Measurements from ENCODE around the gene GNB4.

GNB4 gene

DNA sequence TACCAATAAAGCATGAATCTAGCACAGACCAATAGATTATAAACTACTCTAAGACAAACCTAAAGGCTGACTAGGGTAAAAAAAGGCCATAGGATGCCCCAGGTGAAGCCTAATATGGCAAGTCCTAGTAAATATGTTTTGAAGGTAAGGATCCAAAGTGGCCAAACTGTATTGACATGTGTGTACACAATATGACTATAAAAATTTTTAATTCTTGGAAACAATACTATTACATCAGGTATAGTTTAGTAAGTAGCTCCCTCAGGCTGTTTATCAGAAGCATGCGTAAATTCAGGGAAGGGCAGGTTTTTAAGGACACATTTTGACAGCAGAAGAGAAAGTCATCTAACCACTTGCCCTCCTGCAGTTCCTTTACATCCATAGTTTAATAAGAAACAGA lies 18.8 kb downstream of the GNB4 start:
- no peak for DNase-seq

DNA sequence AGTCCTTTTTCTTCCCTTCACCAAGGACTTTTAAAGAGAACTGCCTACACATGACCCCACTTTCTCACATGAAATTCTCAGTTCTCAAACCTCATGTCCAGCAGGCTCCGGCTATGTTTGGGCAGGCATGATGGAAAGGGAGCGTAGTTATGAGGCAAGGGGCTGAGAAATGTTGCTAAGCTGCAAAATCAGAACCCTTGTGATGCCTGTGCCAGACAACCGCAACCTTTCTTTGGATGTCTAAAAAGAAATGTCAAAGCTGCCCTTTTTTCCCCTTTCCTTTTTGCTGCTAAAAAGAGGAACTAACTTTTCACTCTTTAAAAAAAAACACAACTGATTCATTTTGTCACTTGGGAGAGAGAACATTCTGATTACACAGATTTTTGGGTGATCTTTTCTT lies 19.2 kb downstream of the GNB4 start:
- DNase-seq, result no peak

DNA sequence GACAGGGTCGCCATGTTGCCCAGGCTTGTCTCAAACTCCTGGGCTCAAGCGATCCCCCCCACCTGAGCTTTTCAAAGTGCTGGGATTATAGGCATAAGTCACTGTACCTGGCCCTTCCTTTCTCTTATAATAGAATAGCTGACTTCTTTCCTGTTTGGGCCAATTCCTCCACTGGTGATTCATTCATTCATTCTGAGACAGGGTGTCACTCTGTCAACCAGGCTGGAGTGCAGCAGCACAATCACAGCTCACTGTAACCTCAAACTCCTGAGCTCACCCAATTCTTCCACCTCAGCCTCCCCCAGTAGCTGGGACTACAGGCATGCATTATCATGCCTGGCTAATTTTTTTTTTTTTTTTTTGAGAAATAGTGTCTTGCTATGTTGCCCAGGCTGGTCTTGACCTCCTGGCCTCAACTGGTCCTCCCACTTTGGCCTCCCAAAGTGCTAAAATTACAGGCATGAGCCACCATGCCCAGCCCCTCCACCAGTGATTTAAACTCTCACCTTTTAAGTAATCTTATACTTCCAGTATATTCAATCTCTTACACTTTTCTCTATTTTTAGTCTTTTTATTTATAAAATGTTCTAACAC lies 20.9 kb downstream of the GNB4 start:
- DNase-seq, result no peak

DNA sequence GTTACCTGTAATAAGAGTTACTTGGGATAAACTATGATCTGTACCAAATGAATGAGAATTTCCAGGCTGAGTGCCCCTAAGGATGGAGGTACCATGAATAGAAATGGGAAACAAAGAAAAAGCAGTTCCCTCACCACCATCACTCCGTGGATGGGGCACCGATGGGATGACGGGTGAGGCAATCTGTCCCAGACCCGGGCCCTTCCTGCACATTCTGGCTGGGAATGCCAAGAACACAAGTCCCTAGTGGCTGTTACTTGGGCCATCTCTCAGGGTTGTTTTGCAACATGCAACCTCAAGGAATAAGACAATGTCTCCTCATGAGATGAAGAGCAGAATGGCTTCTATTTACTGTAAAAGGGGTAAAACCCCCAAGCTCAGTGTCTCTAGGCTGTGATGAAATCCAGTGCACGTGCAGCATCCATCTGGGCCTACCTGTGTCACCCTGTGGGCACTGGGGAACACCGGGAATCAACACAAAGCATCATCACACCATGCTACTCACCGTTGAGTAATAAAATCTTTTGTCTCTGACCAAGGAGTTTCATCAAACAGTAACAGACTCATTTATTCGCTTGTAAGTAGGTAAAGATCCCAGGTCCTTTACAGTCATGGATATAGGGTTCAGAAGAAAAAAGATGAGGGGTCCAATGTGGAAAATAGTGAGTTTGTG lies 22.3 kb downstream of the GNB4 start:
- DNase-seq, result no peak

DNA sequence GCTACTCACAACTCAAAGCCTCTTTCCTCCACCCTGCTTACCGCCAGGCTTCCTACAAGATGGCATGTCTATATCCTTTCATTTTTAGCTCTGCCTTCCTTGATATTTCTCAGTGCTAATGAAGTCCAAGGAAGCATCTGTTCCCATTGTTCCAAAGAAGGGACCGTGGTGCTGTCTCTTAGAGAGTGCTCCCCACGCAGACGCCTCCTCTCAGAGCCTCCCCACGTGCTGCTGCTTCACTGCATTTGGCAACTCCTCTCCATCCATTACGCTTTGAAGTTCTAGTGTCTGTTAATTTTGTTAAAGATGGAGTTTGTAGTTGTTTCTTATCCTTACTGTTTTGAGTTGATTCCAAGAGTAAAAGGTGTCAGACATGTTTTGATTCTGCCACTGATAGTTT lies 26.2 kb downstream of the GNB4 start:
- no peak for DNase-seq

DNA sequence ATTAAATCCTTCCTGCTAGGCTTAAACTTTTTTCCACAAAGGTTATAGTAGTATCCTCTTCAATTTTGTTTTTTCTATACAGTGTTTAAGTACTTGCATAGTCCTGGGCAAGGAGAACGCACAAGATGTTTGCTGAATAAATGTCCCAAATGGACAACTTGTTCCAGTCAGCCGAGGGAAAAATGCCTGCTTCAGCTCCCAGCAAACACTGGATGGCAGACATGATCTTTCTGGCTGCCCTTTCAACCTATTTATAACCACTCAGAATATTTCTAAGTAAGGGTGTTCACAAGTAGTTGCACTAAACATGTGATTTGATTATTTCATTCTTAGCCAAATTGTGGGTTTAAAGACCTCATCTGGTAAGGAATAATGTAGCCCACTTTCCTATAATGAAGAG lies 29.8 kb downstream of the GNB4 start:
- no peak for DNase-seq

DNA sequence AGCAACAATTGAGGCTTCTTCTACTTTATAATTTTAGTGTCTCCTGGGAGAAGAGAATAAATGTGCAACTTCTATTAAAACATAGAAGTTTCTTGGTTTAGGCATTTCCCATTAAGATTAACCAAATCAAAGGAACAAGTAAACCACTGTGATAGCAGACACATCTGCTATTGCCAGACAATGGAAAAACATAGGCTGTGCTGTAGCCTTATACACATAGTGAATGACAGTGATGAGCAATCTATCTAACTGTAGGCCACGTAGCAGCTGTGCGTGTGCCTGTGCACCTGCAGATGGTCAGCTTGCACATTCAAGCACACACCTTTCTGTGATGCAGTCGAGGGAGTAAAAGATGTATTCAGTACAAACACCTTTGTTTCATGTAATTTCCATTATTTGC lies 32.7 kb downstream of the GNB4 start:
- DNase-seq, result no peak

DNA sequence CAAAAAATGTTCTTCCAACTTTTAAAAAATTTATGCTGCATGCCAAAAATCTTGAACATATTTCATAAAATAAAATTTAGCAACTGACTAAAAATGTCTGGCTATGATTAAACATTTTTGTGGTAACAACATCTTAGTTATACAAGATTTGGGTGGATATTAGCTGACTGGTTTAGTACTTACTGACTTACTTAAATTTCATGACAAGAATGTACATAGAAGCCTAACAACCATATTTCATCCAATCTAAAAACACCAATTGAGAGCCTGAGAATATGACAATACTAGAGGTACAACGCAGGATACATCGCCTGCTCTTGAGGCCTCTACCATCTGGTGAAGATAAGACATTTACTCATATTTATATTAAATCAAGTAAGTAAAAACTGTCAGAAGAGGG lies 34.6 kb downstream of the GNB4 start:
- DNase-seq, result peak; percentile 74

DNA sequence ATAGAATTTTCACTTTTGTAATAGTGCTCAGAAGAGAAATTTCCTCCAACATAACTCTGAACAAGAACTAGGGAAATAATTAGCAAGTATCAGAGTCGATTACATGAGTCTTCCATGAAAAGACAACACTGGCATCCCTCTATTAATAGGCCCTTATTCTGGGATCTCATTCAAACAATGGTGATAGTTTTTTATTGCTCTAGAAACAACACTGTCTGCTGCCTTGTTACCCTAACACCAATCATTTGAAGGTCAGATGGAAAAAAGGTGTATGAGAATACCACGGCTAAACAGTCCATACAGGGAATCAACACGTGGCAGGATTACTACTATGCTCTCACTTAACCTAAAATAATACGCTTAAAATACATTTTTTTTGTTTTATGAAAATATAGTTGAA lies 35.9 kb downstream of the GNB4 start:
- DNase-seq, result no peak

DNA sequence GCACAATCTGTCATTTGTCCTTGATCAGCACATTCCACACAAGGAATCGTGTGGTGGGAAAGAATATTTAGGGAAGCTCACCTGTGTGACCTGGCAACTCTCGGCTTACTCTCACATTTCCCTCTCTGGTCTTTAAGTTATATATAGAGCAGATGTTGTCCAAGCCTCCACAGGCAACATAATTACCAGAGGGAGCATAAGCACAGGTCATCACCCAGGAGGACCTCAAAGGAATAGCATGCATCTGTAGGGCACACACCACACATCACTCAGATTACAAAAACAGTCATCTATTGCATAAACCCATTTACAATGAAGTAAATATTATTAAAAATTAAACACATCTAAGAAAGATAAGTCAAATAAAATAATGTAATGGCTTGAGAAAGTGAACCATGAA lies 36.5 kb downstream of the GNB4 start:
- DNase-seq, result no peak

DNA sequence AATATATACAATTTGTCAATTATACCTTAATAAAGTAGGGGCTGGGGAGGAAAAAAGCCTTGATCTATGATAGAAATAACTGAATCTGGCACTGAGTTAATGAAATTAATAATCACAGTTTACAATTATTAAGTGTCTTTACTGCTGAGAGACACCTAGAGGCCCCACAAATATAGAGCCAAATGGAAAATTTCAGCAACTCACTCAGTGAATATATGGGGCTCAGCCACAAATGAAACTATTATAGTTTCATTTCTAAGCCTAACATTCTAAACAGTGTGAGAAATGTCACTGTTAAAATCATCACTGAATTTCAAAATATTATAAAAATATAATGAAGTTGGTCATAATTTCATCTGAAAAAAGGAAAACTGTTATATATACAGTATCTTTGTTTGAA lies 40.3 kb downstream of the GNB4 start:
- DNase-seq, result no peak

DNA sequence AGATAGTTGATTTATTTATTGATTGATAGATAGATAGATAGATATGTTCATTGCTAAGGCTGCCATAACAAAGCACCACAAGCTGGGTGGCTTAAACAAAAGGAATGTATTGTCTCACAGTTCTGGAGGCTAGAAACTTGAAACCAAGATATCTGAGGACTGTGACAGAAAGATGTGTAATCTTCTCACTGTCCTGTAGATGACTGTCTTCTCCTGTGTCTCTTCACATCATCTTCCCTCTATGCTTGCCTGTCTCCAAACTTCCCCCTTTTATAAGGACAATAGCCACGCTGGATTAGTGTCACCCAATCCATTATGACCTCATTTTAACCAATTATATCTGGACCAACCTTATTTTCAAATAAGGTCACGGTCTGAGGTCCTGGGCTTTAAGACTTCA lies 40.9 kb downstream of the GNB4 start:
- DNase-seq, result peak; percentile 70

DNA sequence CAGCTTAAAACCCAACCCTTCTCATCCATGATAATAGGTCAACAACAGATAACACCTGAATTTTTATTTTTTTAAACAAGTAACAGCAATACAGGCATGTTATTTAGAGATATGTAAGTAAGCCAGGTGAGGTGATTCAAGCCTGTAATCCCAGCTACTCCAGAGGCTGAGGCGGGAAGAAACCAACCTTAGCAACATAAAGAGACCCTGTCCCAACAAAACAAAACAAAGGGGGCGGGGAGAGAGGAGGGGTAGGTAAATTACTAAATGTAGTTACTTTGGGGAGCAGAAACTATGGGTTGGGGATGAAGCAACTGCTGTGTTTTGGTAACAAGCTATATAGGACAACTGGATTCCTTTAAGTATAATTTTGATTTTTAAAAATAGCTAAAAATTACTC lies 47.0 kb downstream of the GNB4 start:
- no peak for DNase-seq

DNA sequence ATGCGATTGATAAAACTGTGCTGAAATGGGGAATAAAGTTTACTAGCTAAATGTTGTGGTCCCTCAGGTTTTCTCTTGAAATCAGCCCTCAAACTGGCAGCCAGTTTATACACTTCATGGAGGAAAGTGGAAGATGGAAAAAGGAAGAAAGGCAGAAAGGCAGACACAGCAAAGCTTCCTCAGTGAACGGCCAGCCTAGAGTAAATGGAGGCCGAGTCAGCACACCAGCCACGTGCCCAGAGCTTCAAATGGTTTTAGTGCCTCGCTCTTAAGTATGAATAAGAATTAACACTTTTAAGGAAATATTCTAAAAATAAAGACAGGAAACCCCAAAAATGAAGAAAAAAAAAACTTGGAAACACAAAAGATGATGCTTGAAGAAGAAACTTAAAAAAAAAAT lies 48.3 kb downstream of the GNB4 start:
- DNase-seq, result no peak

DNA sequence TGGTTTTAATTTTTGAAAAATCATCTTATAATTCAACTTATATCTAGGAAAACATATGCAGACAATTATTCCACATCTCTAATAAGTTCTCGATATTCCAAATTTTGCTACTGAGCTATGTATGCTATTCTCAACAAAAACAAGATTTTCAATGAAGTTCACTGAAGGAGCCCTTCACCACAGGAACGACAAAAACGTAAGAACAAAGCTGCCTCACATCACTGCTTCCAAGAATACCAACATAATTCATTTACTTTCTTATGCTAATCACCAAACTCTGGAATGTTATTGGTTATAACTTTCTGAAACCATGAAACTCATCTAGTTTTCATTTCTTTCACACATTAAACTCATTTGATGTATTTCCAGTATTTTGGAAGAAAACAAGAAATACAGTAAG lies 49.7 kb downstream of the GNB4 start:
- peak; percentile 18 for DNase-seq

DNA sequence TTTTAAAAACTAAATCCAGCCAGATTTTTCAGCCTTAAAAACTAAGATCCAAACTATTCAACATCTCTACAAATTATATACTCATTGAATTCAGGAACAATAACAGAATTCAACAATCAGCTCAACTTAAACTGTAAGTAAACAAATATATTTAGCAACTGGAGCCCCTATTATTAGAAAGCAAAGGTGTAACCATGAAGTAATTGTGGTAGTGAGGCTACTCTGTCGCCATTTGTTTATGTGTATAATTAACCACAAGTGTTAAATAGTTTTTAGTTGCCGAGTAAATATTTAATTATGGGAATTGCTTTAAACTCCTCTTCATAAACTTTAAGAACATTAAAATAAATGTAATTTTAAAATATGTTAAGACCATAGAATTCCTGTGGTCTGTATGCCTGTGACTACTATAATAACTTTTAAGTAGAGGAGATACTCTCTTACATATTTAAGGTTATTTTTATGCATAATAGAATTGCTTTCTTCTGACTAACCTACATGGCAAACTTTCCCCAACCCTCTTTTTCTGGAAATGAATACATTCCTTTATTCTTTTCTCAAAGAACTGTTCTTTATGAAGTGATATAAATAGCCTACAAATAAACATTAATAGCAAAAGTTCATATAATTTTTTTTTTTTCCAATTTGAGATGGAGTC lies 52.6 kb downstream of the GNB4 start:
- peak; percentile 87 for DNase-seq

DNA sequence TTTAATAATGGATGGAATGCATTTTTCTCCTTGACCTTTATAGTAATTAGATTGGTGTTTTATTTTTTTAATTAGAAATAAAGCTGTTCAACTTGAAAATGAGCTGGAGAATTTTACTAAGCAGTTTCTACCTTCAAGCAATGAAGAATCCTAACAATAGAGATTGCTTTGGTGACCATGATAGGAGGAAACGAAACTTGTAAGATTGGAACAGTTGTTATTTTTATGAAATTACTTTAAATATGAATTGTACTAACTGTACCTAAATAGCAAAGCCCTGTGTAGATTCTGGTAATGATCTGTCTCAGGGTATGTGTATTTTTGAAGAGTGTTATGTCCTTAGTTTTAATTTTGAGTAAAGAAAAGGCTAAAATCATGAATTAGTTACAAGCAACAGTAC lies 59.4 kb downstream of the GNB4 start:
- DNase-seq, result no peak

DNA sequence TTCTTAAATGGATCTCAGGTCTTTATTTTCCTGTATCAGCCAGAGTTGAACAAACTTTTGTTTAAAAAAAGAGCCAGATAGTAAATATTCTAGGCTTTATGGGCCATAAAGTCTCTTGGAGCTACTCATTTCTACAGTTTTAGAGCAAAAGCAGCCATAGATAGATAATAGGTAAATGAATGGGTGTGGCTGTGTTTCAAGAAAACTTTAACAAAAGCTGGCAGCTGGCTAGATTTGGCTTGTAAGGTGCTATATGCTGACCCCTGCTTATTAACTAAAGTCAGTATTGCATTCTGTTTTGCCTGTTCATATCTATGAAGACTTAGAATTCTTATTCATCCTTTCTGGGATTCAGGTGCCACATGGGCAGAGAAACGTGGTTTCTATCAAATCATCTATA lies 74.8 kb downstream of the GNB4 start:
- DNase-seq, result no peak

DNA sequence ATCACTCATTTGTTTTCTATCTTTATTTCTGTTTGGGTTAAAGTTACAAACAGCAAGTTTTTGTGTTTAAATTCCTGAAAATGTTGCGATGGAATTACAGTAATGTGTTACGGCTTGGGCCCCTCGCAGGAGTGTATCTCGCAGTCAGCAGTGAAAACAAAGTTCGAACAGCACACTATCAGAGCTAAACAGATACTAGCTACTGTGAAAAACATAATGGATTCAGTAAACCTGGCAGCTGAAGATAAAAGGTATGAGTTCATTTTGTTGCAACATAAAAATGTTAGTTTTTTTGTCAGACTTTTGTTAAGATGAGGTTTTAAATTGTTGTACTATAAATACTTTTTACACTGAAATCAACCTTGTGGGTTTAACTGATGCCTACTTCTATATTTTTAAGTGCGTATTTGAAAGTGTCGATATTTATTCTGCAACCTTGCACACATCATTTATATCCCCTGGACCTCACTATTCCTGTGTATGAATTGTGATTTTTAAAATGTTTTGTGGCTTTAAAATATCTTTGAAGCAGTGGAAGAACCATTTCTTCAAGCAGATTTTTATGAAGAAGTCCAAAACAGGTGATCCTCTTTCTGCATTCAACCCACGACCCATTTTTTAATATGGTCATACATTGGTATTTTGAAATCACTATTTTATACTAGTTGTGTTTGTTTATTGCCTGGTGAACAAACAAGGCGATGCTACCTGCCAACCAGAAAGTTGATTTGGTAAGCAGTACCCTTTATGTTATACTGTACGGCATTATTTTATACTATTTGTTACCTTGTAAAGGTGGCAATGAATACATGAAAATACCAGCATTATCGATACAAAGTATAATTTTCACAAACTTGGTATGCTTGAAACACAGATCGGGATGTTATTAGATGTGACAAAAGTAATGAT lies 75.9 kb downstream of the GNB4 start:
- no peak for DNase-seq

DNA sequence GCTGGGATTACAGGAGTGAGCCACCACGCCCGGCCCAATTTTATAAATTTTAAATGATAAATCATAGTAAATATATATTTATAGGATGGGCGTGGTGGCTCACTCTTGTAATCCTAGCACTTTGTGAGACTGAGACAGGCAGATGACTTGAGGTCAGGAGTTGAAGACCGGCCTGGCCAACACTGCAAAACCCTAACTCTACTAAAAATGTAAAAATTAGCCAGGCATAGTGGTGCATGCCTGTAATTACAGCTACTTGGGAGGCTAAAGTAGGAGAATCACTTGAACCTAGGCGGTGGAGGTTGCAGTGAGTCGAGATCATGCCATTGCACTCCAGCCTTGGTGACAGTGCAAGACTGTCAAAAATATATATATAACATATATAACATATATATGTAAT lies 77.3 kb downstream of the GNB4 start:
- DNase-seq, result no peak

DNA sequence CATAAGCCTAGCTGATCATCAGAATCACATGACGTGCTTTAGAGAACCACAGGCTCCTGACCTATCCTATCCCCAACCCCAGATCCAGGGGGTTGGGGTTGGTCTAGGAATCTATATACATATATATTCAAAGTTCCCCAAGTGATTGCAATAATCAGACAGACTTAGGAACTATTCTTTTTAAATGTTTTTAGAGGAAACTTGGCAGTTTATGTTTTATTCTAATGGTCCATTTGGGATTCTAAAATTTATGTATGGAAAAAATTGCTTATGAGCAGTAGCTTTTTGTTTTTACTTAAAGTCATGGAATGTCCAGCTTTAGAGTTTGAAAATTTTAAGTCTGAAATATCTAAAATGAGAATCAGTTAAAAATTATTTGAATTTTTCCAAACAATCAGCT lies 81.6 kb downstream of the GNB4 start:
- no peak for DNase-seq

DNA sequence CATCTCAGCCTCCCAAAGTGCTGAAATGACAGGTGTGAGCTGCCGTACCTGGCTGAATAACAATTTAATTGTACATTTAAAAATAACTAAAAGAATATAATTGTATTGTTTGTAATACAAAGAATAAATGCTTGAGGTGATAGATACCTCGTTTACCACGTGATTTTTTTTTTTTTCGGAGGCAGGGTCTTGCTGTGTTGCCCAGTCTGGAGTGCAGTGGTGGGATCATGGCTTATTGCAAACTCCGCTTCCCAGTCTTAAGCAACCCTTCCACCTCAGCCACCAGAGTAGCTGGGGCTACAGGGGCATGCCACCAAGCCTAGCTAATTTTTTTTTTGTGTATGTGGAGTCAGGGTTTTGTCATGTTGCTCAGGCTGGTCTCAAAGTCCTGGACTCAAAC lies 87.9 kb downstream of the GNB4 start:
- DNase-seq, result no peak

DNA sequence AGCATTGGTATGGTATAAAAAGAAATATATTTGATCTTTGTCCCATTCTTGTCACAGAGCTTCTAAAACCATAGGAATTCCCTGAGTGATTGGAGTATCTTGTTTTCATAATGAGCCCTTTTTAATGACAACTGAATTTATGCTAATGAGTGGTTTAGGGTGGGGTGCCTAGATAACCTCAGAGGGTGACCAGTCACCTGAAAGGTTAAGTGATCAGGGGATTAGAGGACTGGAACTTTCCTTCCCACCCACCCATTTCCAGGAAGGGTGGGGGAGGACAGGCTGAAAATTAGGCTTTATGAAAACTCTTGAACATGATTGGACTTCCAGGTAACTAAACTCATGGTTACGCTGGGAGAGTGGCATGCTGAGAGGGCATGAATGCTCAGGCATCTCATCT lies 95.3 kb downstream of the GNB4 start:
- no peak for DNase-seq

Measured in fibroblast of skin of back (primary cell).